Cerebellar cortex (tissue), 1 donor: ENCODE results near the gene ROGDI.
A peak's percentile ranks its signal among the peaks of the same experiment; 100 is the strongest.

Source experiments
- DNase-seq: peaks from one replicate; pipeline ENCODE4 v3.0.0-alpha.2; 2015; ENCODE audit warnings: low spot score

ROGDI gene

GRCh38 chr16:4813251-4814003 lies 11.0 kb upstream of the ROGDI start:
- no peak for DNase-seq

DNA sequence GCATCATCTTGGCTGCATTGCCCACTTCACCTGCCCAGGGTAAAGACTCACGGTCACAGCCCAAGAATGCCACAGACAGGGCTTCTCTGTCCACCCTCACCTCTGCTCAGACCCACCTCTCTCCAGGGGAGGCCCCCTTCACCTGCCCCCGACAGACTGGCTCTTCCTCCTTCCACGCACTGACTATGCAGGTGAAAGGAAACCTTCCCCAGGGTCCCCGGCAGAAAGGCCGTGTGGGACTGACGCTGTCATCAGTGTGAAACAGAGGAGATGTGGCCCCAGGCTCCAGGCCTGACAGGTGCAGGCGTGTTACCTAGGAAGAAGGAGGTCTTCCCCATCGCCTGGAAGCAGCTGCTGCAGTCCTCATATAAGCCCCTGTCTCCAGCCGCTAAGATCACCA lies 9.3 kb upstream of the ROGDI start:
- no peak for DNase-seq

DNA sequence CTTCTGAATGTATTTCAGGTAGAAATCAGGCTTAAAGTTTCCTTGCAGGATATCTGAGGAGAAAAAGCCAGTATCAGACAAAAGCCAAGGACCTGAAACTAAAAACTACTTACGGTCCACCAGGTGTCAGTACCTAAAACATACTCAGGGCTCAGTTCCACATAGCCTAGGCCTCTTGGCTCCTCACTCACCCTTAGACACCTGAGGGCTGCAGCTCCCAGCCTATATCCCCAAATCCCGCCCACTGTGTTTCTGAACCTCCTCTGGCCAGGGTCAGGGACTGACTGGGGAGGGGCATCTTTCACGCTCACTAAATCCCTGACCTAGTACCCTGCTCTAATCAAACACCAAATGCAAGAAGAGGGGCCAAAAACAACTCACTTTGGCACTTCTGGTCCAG lies 8.8 kb upstream of the ROGDI start:
- no peak for DNase-seq

DNA sequence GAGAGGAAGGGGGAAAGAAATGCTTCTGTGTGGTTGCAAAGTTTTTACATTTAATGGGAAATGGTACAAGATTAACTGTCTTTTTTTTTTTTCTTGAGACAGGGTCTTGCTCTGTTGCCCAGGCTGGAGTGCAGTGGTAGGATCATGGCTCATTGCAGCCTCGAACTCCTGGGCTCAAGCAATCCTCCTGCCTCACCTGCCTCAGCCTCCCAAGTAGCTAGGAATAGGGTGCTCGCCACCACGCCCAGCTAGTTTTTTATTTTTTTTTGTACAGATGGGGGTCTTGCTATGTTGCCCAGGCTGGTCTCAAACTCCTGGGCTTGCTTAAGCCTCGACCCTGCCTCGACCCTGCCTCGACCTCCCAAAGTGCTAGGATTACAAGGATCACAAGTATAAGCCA lies 3.8 kb upstream of the ROGDI start:
- no peak for DNase-seq

DNA sequence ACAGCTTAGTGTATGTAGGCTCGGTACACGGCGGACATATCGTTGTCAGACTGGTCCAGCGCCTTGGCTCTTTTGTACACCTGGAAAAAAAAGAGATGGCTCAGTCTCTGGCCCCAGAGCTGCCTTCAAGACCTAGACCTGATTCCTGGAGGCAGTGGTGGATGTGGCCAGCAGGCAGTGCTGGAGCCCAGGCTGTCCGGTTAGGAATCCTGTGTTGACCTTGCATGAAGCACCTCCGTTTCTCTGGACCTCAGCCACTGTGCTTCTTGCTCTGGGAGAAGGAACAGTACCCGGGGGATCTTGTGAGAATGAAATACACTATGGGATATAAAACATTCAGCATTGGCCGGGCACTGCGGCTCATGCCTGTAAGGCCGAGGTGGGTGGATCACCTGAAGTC lies 2.8 kb upstream of the ROGDI start:
- peak; percentile 47 for DNase-seq

DNA sequence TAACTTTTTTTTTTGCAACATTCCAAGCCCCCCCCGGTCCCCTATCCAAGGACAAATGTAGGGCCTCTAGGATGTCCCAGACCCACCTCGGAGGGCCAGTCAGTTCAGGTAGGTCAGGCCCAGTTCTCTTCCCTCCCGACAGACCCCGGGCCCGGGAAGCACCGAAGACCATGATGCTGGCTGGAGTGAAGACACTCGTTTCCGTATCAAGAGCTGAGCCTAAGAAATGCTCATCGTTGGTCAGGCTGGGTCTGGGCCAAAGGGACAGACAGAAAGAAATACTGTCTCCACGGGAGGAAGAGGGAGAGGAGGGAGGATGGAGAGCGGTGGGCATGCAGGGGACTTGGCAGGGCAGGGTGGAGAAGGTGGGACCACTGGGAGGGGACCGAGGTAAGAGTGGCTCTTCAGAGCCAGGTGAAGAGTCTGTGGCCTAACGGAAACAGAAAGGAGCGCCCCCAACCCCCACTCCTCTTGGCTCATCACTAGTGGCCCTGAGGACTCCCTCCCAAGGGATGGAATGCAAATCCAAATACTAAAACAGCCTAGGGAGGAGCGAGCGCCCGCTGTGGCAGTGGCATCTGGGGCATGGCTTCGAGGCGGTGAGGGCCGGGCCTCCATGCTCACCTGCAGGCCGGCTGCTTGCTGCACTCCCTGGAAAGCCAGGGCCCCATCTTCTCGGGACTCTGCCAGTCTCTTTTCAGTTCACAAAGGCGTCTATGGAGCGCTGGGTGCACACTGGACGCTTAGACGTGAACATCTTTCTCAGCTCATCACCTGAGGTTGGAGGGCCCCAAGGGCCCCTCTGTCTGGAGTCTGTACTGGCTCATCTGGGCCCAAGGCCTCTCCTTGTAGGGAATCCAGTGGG lies 1.7 kb upstream of the ROGDI start:
- DNase-seq, result no peak

DNA sequence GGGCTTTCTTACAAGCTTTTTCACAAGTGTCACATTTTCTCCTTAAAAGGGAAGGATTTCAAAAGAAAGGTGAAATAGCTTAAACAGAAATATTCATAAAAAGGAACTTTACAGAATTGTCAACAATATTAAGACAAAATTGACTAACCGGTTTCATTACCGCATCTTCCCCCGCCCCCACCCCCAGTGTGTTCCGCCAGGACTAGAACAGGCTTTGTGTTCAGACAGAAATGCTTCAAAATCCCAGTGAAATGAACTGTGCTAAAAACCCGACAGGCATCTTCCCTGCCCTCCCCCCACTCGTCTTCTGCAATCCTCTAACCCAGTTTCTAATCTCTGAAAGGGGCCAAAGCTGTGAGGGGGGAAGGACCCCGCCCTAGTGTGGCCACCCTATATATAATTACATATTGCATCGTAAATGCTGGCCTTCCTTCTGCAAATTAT lies 990 bp upstream of the ROGDI start:
- no peak for DNase-seq

- DNase-seq, result peak; percentile 94
These were observed 340 bp upstream of the ROGDI start for GRCh38 chr16:4802659-4803287.

DNA sequence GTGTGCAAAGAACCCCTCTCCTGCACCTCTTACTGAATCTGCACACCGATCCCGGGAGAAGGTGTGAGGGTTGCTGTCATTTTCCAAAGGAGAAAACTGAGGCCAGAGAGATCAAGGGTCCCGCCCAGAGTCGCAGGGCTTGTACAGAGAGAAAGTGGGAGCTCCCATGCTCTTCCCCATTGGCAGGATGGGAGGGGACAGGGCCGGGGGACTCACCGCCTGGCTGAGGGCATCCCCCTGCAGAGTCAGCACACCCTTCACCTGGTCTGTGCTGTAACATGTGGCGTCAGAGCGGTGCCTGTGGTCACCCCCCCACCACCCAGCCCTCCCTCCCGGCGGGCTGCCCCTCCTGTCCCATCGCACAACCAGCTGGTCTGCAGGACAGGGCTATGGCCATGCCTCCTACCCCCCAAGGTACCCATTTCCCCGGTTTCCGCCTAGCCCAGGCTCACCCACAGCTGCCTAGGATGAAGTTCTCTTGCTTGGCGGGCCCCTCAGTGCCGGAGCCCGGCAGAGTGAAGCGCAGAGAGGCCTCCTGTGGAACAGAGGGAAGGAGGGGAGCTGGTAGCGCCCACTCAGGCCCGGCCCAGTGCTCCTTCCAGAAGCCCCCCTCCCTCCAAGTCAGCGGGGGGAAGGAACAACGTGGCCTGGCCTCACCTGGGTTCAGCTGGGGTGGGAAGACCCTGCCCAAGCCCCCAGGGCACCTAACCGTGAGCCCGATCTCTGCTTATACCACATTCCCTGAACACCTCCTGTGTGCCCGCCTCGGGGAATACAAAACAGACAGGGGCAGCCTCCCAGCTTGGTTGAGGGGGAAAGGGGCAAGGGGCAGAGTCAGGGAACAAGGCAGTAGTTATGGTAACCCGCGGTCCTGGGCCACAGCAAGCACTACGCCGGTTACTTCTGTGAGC lies 1.1 kb downstream of the ROGDI start:
- DNase-seq, result no peak

DNA sequence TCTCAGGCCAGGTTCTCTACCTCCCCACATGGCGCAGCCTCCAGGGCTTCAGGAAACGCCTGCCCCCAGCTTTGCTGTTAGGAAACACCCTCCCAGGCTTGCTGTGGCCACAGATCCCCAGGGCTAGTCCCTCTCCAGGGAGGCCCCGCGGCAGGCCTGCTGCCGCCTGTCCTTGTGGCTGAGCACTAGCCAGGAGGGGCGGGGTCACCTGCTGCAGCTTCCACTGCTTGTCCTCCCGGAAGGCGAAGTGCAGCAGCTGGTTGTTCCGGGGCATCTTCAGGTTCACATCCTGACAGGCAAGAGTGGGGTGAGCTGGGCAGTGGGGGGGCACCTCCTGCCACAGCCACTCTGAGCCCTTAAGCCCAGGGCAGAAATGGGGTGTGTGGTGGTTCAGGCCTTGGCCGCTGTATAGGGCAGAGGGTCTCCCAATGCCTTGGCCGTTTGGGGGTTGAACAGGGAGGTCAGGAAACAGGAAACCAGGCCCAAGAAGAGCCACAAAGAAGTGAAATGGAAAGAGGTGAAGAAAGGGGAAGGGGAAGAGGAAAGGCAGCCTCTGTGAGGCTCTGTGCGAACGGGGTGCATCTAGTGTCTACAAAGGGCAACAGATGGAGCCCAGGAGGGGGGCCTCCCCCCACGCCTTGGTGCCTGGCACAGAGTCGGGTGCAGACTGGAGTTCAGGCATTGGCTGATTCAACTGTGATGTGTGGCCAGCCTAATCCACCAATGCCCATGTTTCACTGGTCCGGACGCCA lies 2.0 kb downstream of the ROGDI start:
- DNase-seq, result peak; percentile 89

DNA sequence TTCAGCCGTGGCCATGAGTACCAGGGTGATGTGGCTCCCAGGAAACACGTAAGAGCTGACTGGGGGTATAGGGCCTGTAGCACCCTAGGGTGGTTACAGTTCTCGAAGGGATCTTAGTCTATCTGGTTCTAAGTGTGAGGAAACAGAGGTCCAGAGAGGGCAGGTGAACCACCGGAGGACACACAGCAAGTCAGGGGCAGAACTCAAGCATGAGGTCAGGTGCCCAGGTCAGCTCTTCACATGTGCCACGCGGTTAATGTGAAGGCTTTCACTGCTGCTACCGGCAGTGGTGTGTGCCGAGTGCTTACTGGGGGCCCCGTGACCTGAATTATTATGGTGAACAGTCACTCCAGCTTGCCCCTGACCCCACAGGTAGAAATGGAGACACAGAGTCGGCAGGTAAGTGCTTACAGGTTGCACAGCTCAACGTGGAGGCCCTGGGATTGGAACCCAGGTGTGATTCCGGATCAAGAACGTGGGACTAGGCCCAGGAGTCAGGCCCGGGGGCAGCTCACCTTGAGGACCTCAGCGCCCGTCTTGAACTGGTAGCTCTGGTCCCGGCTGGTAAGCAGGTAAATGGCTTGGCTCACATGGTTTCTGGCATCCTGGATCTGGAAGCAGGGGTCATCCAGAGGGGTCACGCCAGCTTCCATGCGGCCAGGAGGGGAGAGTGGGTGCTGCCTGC lies 3.1 kb downstream of the ROGDI start:
- DNase-seq, result no peak

DNA sequence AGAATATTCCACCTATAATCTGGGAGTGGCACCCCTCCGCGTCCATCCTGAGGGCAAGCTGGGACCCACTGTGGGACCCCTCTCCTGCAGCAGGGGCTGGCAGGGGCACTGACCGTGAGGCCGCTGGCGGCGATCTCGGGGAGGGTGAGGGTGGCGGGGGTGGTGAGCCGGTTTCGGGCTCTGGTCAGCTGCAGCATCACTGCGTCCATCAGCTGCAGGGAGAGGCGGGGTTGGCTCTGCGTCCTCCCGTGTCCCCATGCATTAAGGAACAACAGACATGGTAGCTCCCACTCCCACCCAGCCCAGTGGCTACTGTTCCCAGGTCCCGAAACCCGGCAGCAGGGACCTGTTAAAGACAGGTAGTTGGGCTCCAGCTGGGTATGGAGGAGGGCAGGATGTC lies 4.0 kb downstream of the ROGDI start:
- DNase-seq, result no peak

- no peak for DNase-seq
These were observed 4.6 kb downstream of the ROGDI start for GRCh38 chr16:4797805-4798252.

DNA sequence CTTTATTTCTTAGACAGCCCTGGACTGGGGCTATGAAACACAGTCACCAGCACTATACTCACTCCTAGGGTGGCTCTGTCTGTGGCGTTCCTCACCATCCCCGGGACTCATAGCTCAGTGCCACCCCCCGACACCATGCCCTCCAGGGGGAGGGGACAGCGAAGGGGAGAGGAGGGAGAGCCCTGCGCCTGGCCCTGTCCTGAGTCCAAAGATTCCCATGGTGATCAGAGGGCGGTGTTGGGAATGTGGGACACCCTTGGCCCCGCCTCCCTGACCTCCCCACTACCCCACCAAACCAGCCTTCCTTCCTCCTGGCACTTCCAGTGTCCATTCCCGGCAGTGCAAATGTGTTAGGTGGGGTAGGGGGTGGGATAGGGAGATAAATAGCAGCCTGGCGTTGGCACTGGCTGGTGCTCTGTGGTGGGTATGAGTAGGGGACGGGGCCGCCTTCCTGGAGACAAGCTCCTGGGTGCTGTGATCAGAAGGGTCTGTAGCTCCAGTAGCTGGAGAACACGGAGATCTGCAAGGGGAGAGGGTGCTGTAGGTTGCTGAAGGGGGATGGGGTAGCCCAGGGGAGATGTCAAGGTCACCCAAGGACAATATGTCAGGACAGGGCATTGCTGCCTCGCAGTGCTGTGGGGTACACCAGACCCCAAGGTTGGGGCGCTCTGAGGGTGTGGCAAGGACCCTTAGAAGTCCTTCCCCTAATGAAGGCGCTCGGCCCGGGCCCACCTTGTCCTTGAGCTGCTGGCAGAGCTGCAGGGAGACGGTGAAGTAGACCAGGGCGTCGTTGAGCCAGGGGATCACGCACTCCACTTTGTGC lies 5.2 kb downstream of the ROGDI start:
- DNase-seq, result no peak

DNA sequence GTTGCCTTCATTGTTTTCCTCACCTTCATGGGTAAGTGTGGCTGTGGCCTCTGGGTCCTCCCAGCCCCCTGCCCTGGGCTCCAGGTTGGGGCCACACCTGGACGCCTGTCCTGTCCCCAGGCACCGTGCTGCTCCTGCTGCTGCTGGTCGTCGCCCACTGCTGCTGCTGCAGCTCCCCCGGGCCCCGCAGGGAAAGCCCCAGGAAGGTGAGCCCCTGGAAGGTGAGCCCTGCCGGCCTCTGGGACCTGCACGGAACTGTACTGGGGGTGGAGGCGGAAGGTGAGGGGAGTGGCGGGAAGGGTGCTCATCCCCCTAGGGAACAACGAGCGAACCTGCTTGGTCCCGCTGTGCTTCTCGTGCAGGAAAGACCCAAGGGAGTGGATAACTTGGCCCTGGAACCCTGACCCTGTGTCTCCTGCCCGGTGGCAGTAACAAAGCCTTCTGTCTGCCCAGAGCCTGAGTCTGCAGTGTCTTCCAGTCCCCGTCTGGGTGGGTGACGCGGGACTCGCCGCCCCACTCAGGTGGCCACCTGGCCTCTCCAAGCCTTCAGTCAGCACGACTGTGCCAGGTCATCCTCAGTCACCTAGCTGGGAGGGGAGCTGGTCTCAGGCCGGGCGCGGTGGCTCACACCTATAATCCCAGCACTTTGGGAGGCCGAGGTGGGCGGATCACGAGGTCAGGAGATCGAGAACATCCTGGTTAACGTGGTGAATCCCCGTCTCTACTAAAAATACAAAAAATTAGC lies 6.4 kb downstream of the ROGDI start:
- DNase-seq, result no peak

- DNase-seq, result no peak
These were observed 7.1 kb downstream of the ROGDI start, which contains the start of gene SMIM22 for GRCh38 chr16:4795181-4795827. TSS of gene SMIM22 (plus strand) at chr16:4795369. CDS start at chr16:4795735, 366 bp downstream.

GRCh38 chr16:4792951-4793513 lies 9.4 kb downstream of the ROGDI start:
- no peak for DNase-seq

- no peak for DNase-seq
These were observed 11.6 kb downstream of the ROGDI start for GRCh38 chr16:4790871-4791270.
